Loucy (cell line): ENCODE data around the gene ITGA2.

ENCODE experiments used
- H2AFZ ChIP-seq: fragments of 200-600 bp; sonication (generic); 2 replicates; pipeline ENCODE4 v1.6.0; 2016; ENCODE audit warnings: antibody characterized with exemption, mild to moderate bottlenecking, low read length, moderate library complexity
- H3F3A ChIP-seq: fragments of 200-600 bp; 2 replicates; pipeline ENCODE4 v1.6.0; 2016; ENCODE audit warnings: antibody characterized with exemption, low read depth, mild to moderate bottlenecking
- H3K27me3 ChIP-seq: fragments of 200-600 bp; sonication (generic); 2 replicates; pipeline ENCODE4 v1.6.1; 2014; ENCODE audit warnings: low read length, mild to moderate bottlenecking; ENCODE audit not compliant: insufficient read depth, poor library complexity, severe bottlenecking
- H3K36me3 ChIP-seq: fragments of 200-600 bp; sonication (generic); 2 replicates; pipeline ENCODE4 v1.6.1; 2016; ENCODE audit warnings: low read length; ENCODE audit not compliant: insufficient read depth
- H3K4me1 ChIP-seq: fragments of 200-600 bp; sonication (generic); 2 replicates; pipeline ENCODE4 v1.5.1; 2014; ENCODE audit warnings: low read length, mild to moderate bottlenecking; ENCODE audit not compliant: insufficient read depth, poor library complexity, severe bottlenecking
- H3K4me2 ChIP-seq: fragments of 200-600 bp; sonication (generic); 2 replicates; pipeline ENCODE4 v1.6.0; 2014; ENCODE audit warnings: antibody characterized with exemption, low read length, low read depth, mild to moderate bottlenecking; ENCODE audit not compliant: poor library complexity, severe bottlenecking
- H3K4me3 ChIP-seq: fragments of 200-600 bp; sonication (generic); 2 replicates; pipeline ENCODE4 v1.5.1; 2014; ENCODE audit warnings: low read length, mild to moderate bottlenecking, mixed read lengths; ENCODE audit not compliant: poor library complexity, severe bottlenecking
- H3K79me2 ChIP-seq: fragments of 200-600 bp; sonication (generic); 2 replicates; pipeline ENCODE4 v1.6.1; 2014; ENCODE audit warnings: low read length; ENCODE audit not compliant: insufficient read depth
- H3K9ac ChIP-seq: fragments of 200-600 bp; sonication (generic); 2 replicates; pipeline ENCODE4 v1.6.0; 2014; ENCODE audit warnings: mild to moderate bottlenecking, low read depth, low read length, moderate library complexity; ENCODE audit not compliant: poor library complexity, severe bottlenecking
- H3K9me2 ChIP-seq: fragments of 200-600 bp; sonication (generic); replicated peaks from 2 replicates; pipeline ENCODE4 v1.6.1; 2016; ENCODE audit warnings: low read depth, low read length, mixed read lengths
- H3K9me3 ChIP-seq: fragments of 200-600 bp; sonication (generic); 2 replicates; pipeline ENCODE4 v1.6.1; 2014; ENCODE audit warnings: mild to moderate bottlenecking, antibody characterized with exemption, low read length, low read depth; ENCODE audit not compliant: insufficient read depth
- H4K20me1 ChIP-seq: fragments of 200-600 bp; sonication (generic); 2 replicates; pipeline ENCODE4 v1.6.0; 2014; ENCODE audit warnings: antibody characterized with exemption, low read length, mild to moderate bottlenecking; ENCODE audit not compliant: insufficient read depth, poor library complexity, severe bottlenecking
- EZH2phosphoT487 ChIP-seq: fragments of 200-600 bp; IDR thresholded peaks from 2 replicates; pipeline ENCODE4 v1.6.1; 2018; ENCODE audit warnings: antibody characterized with exemption, mild to moderate bottlenecking, moderate library complexity, borderline replicate concordance
- TF ChIP-seq, protein P1 (sequence below): fragments of 200-600 bp; sonication (generic); conservative IDR thresholded peaks from 2 replicates; pipeline ENCODE4 v1.5.1; 2014; ENCODE audit warnings: mild to moderate bottlenecking, antibody characterized with exemption, low read length

ITGA2 gene

DNA sequence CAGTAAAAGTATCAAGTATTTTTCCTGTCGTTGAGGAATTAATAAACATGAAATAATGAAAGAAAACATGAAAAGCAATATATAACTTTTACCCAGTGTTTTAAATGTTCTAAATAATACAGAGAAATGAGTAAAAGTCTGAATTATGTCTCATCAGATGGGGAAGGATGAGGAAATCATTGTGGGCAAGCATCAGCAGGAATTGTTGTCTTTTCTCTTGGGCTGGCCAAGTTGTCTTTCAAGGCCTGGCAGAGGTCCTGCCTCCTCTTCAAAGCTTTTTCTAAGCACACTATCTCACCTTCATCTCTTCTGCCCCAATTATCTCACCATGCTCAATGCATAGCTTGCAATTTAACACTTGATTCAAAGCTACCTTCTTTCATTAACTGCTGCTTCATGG is 78.5 kb downstream of the ITGA2 start:
- no peaks in the 10 kb centered on the region for H4K20me1 ChIP-seq
- no peak overlapping the region for H2AFZ ChIP-seq
- H3F3A ChIP-seq: no peaks in the 10 kb centered on the region
- no peak overlapping the region for H3K9ac ChIP-seq
- H3K9me2 ChIP-seq: no peaks in the 10 kb centered on the region
- H3K27me3 ChIP-seq: no peaks in the 10 kb centered on the region
- H3K4me3 ChIP-seq: no peak overlapping the region
- no peaks in the 10 kb centered on the region for H3K4me1 ChIP-seq
- no peaks in the 10 kb centered on the region; the same call in 1 of the 2 replicates for H3K36me3 ChIP-seq
- no peak for TF ChIP-seq EZH2phosphoT487
- H3K9me3 ChIP-seq: no peaks in the 10 kb centered on the region
- no peaks in the 10 kb centered on the region for H3K79me2 ChIP-seq
- H3K4me2 ChIP-seq: no peak overlapping the region

DNA sequence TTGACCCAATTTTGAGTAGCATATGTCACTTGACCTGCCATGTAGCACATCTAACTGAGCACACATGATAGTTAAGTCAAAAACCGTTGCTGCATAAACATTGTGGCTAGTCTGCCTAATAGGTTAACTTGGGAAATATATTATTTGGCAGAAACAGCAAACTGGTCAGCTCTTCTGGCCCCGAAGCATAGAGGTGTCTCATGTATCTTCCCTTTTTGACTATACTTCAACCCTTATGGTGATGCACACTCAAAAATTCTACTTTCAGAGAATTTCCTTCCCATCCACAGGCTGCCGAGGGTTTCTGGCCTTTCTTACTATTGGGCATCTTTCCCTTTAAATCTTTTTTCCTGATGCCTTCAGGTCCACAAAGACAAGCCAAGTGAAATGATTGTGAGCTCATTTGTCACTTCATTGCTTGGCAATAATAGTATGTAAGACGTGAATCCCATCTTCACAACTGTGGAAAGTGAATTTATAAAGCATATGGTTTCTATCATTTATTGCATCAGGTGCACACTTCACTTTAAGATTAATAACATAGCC is 79.2 kb downstream of the ITGA2 start:
- Histone ChIP-seq H3K4me2 (no peak overlapping the region), H4K20me1 (no peaks in the 10 kb centered on the region), H3K9me2 (no peaks in the 10 kb centered on the region), H3K36me3 (no peaks in the 10 kb centered on the region; the same call in 1 of the 2 replicates), H3K79me2 (no peaks in the 10 kb centered on the region), H3K9me3 (no peaks in the 10 kb centered on the region), H3F3A (no peaks in the 10 kb centered on the region), H3K27me3 (no peaks in the 10 kb centered on the region), H3K9ac (no peak overlapping the region), H2AFZ (no peak overlapping the region), H3K4me1 (no peaks in the 10 kb centered on the region), H3K4me3 (no peak overlapping the region)
- no peak for TF ChIP-seq EZH2phosphoT487
- TF ChIP-seq, protein P1, sequence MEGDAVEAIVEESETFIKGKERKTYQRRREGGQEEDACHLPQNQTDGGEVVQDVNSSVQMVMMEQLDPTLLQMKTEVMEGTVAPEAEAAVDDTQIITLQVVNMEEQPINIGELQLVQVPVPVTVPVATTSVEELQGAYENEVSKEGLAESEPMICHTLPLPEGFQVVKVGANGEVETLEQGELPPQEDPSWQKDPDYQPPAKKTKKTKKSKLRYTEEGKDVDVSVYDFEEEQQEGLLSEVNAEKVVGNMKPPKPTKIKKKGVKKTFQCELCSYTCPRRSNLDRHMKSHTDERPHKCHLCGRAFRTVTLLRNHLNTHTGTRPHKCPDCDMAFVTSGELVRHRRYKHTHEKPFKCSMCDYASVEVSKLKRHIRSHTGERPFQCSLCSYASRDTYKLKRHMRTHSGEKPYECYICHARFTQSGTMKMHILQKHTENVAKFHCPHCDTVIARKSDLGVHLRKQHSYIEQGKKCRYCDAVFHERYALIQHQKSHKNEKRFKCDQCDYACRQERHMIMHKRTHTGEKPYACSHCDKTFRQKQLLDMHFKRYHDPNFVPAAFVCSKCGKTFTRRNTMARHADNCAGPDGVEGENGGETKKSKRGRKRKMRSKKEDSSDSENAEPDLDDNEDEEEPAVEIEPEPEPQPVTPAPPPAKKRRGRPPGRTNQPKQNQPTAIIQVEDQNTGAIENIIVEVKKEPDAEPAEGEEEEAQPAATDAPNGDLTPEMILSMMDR: no peak

DNA sequence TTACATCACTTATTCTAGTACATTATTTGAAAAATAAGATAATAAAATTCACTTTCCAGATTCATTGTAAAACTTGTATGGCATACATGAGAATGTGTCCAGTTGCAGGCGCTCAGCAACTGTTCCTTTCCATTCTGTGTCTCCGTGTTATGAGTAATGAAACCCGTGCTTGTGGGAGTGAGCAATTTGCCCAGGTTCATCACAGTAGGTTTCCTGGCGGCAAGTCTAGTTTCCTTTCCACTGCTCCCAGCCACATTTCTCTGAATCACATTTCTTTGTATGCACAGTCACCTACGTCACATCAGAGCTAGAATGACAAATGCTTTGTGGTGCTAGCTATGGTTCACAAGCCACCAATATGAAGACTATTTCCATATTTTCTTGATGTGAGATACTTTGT is 80.5 kb downstream of the ITGA2 start:
- Histone ChIP-seq H3K79me2 (no peaks in the 10 kb centered on the region), H3K9me2 (no peaks in the 10 kb centered on the region), H3K4me2 (no peak overlapping the region), H3K36me3 (peaks cover under 1% of the 10 kb centered on the region; the same call in 1 of the 2 replicates), H3K4me3 (no peak overlapping the region), H3K9me3 (no peaks in the 10 kb centered on the region), H3K4me1 (no peaks in the 10 kb centered on the region), H4K20me1 (no peaks in the 10 kb centered on the region), H3F3A (no peaks in the 10 kb centered on the region), H2AFZ (no peak overlapping the region), H3K9ac (no peak overlapping the region), H3K27me3 (no peaks in the 10 kb centered on the region)
- TF ChIP-seq, protein P1: no peak
- TF ChIP-seq EZH2phosphoT487: no peak

DNA sequence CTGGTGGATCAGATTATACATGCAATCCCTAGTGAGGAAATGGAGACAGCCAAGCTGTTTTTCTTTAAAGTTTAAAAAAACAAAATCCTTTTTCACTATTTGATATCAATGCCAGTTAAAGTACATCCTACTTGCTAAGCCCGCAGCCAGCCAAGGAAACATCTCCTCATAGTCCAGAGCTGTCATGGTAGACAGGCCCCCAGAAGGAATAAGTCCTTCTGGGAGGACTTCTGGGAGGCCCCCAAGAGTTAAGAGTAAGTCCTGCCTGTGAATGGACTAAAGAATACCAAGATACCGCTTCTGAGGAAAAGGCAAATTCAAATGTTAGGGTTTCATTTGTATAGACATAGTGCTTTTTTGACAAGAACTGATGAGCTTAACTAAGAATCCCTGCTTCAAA is 82.1 kb downstream of the ITGA2 start:
- Histone ChIP-seq H3K4me3 (no peak overlapping the region), H3K9me2 (no peaks in the 10 kb centered on the region), H3K36me3 (peaks cover 2% of the 10 kb centered on the region; the same call in 1 of the 2 replicates), H3K79me2 (no peaks in the 10 kb centered on the region), H3K4me1 (no peaks in the 10 kb centered on the region), H3K27me3 (no peaks in the 10 kb centered on the region), H3K9me3 (no peaks in the 10 kb centered on the region), H4K20me1 (no peaks in the 10 kb centered on the region), H3K9ac (no peak overlapping the region), H2AFZ (no peak overlapping the region), H3K4me2 (no peak overlapping the region), H3F3A (no peaks in the 10 kb centered on the region)
- no peak for TF ChIP-seq EZH2phosphoT487
- TF ChIP-seq, protein P1: no peak
